ENCODE measurements around the gene SPRED2.
"Not testable (repeated sequence)": the region's sequence is repeated elsewhere in the genome, so short reads cannot be mapped to it uniquely, and the experiment has no call there.

Gene SPRED2

GRCh38 chr2:65340898-65341681 is 91.3 kb downstream of the SPRED2 start:
- DNase-seq (ENCODE audit: low read depth): no peak

DNA sequence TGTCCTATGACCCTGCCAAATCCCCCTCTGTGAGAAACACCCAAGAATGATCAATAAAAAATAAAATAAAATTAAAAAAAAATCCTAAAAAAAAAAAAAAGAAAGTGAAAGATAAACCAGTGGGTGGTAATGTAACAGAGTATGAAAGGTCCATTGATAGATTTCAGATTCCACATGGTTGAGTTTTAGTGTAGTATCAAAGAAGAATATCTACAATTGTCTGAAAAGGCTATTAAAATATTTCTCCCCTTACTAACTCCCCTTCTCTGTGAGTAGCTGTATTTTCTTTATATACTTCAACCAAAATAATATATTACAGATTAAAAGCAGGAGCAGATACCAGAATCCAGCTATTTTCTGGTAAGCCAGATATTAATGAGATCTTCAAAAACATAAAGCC is 92.8 kb downstream of the SPRED2 start:
- DNase-seq (ENCODE audit: low read depth): no peak

GRCh38 chr2:65338830-65339495 is 93.4 kb downstream of the SPRED2 start:
- DNase-seq (ENCODE audit: low read depth): not testable (repeated sequence)

DNA sequence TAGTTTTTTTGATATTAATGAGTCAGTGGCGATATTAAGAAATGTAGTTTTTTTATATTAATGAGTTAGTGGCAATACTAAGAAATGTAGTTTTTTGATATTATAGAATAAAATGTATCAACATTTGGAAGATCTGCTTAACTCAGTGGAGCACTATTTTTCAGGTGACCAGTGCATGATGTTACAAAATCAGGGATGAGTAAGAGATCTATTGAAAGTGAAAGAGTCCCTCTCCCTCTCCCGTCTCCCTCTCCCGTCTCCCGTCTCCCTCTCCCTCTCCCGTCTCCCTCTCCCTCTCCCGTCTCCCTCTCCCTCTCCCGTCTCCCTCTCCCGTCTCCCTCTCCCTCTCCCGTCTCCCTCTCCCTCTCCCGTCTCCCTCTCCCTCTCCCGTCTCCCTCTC is 94.5 kb downstream of the SPRED2 start:
- DNase-seq (ENCODE audit: low read depth): not testable (repeated sequence)

- no peak for DNase-seq (ENCODE audit: low read depth)
Measured at GRCh38 chr2:65334714-65335113, 97.7 kb downstream of the SPRED2 start.

- DNase-seq (ENCODE audit: low read depth): no peak
Measured at GRCh38 chr2:65331336-65332025, 100.9 kb downstream of the SPRED2 start.

- DNase-seq (ENCODE audit: low read depth): no peak
Measured at GRCh38 chr2:65329525-65329924, 102.9 kb downstream of the SPRED2 start.

DNA sequence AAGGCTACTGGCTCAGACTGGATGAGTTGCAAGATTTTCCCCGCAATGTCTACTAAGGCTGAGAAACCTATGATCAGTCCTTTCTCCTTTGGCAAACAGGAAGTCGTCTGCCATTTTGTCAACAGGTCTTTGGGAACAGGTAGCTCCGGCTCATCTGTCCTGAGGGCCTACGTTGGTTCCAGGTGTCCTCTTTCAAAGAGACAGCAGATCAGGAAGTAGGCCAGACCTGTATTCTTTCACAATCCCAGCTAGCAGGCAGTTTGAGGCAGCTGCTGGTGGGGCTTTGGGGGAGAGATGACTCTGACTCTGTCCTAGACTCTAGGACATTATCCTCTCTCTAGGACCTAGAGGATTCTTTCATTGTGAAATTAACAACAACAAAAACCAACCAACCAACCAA is 106.1 kb downstream of the SPRED2 start:
- DNase-seq (ENCODE audit: low read depth): no peak

DNA sequence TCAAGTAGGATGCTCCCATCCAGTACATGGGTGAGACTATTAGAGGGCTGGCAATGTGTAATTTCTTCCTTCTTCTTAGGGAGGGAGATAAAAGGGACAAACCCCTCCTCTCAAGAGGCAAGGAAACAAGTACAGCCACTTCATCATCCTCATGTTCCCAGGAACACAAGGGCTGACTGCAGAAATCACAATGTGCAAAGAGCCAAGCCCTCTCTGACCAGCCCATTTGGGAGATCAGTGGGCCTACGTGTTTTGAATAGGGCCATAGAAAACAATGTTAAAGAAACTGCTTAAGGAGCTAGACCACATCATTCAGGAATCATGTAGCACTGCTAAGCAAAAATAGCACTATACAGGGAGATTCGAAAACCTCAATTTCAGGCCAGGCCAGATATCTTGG is 107.3 kb downstream of the SPRED2 start:
- no peak for DNase-seq (ENCODE audit: low read depth)

- no peak for DNase-seq (ENCODE audit: low read depth)
Measured at GRCh38 chr2:65320946-65321345, 111.5 kb downstream of the SPRED2 start.

GRCh38 chr2:65320042-65320725 is 112.2 kb downstream of the SPRED2 start:
- peak; percentile 56 for DNase-seq (ENCODE audit: low read depth)

DNA sequence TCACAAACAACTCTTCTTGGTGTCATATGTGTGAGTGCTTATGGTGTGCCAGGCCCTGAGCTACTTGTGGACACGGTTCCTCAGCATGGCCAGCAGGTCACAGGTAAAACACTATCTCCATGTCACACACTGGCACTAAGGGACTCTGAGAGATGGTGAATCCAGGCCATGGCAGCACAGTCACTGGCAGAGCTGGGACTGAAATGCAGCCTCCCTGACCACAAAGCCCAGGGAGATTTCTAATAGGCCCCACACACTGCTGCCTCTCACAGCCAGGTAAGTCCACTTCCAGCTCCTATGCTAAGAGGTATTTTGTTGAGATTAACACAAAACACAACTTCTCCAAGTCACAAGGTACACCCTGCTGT is 112.7 kb downstream of the SPRED2 start:
- DNase-seq (ENCODE audit: low read depth): no peak

- no peak for DNase-seq (ENCODE audit: low read depth)
Measured at GRCh38 chr2:65319072-65319673, 113.2 kb downstream of the SPRED2 start.

DNA sequence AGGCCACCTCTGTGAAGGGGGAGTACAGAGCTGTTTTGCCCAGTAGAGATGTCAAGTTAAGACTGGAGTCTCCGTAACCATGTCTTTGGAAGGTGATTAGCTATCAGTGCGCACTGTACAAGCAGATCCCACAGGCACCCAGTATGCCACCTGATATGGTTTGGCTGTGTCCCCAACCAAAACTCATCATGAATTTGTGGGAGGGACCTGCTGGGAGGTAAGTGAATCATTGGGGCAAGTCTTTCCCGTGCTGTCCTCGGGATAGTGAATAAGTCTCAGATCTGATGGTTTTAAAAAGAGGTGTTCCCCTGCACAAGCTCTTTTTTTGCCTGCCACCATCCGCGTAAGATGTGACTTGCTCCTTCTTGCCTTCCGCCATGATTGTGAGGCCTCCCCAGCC is 114.6 kb downstream of the SPRED2 start:
- no peak for DNase-seq (ENCODE audit: low read depth)

DNA sequence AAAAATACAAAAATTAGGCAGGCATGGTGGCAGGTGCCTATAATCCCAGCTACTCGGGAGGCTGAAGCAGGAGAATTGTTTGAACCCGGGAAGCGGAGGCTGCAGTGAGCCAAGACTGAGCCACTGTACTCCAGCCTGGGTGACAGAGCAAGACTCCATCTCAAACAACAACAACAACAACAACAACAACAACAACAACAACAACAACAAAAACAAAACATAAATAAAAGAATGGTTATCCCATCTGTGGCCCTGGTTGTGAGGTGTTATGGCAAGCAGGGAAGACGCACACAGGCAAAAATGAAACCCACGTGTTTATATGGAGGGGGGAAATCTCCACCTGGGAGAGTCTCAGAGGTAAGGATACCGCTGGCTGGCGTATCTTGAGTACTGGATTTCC is 115.0 kb downstream of the SPRED2 start:
- DNase-seq (ENCODE audit: low read depth): not testable (repeated sequence)

GRCh38 chr2:65316072-65316471 is 116.3 kb downstream of the SPRED2 start:
- no peak for DNase-seq (ENCODE audit: low read depth)

GRCh38 chr2:65314801-65315441 is 117.5 kb downstream of the SPRED2 start:
- DNase-seq (ENCODE audit: low read depth): no peak

GRCh38 chr2:65313954-65314256 is 118.5 kb downstream of the SPRED2 start:
- no peak for DNase-seq (ENCODE audit: low read depth)

DNA sequence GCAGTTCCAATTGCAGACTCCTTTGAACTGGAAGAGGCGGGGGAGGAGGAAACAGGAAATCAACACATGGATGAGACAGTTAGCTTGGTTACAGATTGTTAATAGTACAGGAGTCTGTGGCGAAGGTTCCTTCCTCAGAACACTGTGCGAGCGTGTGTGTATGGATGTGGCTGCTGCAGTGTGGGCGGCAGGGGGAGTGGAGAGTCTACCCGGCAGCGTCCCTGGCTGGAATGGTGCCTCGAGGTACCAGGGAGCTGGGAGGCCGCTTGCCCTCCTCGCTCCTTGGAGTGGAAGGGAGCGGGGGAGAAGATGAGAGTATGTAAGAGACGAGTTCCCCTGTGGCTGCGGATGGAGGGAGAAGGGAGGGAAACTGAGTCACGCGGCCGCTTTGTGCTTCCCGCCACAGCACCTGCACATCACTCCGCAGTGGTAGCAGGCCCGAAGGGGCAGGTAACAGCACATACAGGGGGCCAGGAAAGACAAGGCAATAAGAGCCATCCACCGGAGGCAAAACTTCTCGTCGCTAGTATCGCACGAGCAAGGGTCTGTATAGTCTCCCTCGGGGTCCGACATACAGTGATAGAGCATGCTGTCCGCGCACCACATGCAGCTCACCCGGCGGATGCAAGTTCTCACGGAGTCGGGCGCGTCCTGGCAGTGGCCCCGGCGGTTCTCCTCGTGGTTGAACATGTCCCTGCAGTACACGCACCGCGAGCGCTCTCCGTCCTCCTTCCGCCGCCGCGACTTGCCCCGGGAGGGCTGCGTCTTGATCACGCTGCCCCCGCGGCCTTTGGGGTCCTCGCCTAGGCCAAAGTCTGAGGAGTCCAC is 119.1 kb downstream of the SPRED2 start:
- DNase-seq (ENCODE audit: low read depth): no peak

DNA sequence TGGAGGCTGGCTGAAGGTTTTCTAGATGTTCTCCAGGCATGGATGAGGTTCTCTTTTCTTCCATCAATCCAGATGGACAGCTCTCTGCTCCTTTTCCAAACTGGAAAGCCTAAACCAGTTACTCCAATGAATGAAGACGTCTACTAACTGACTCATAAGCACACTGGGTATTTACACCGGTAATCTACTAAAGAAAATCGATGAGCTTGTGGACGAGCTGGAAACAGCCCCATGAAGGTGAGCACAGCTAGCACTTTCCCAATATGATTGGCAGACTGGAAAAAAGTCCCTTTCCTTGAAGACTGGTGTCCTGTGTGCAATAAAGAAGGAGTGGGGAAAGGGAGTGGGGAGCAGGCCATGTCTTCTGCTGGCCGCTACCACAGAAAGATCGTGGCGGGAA is 120.8 kb downstream of the SPRED2 start:
- no peak for DNase-seq (ENCODE audit: low read depth)

- DNase-seq (ENCODE audit: low read depth): no peak
Measured at GRCh38 chr2:65311049-65311448, 121.3 kb downstream of the SPRED2 start.
